HG03095 (cell line): Measurements from ENCODE around the gene STK39.

Experiments
- ATAC-seq: cut with Tn5 transposase; IDR thresholded peaks from one replicate; pipeline ENCODE4 v1.9.1; 2021; ENCODE audit warnings: moderate library complexity; ENCODE audit not compliant: unreplicated experiment

STK39 gene

GRCh38 chr2:167965907-167966761 lies 281.3 kb downstream of the STK39 start:
- ATAC-seq = no peak

- no peak for ATAC-seq
Measured at GRCh38 chr2:167964650-167965413, 282.6 kb downstream of the STK39 start.

GRCh38 chr2:167963899-167964649 lies 283.3 kb downstream of the STK39 start:
- no peak for ATAC-seq

- no peak for ATAC-seq
Measured at GRCh38 chr2:167962436-167963226, 284.8 kb downstream of the STK39 start.

- ATAC-seq = no peak
Measured at GRCh38 chr2:167961536-167962048, 285.8 kb downstream of the STK39 start.

- no peak for ATAC-seq
Measured at GRCh38 chr2:167960089-167960747, 287.2 kb downstream of the STK39 start.

GRCh38 chr2:167957662-167958061 lies 289.7 kb downstream of the STK39 start:
- no peak for ATAC-seq

GRCh38 chr2:167955264-167955906 lies 292.0 kb downstream of the STK39 start:
- ATAC-seq = no peak

GRCh38 chr2:167954495-167954894 lies 292.9 kb downstream of the STK39 start:
- no peak for ATAC-seq

GRCh38 chr2:167953776-167954175 lies 293.6 kb downstream of the STK39 start:
- no peak for ATAC-seq

- no peak for ATAC-seq
Measured at GRCh38 chr2:167950571-167950970, 296.8 kb downstream of the STK39 start.

- no peak for ATAC-seq
Measured at GRCh38 chr2:167946441-167946841, 301.0 kb downstream of the STK39 start.

- no peak for ATAC-seq
Measured at GRCh38 chr2:167945660-167946368, 301.6 kb downstream of the STK39 start.

- no peak for ATAC-seq
Measured at GRCh38 chr2:167944825-167945659, 302.4 kb downstream of the STK39 start.

- no peak for ATAC-seq
Measured at GRCh38 chr2:167943897-167944296, 303.5 kb downstream of the STK39 start.

- no peak for ATAC-seq
Measured at GRCh38 chr2:167943368-167943767, 304.0 kb downstream of the STK39 start.

- no peak for ATAC-seq
Measured at GRCh38 chr2:167942366-167943081, 304.9 kb downstream of the STK39 start.
